Neural cell (in vitro differentiated cells): ENCODE measurements around the gene RFX8. TPM values are rescaled to one million over a fixed set of nuclear protein-coding genes. Genes with fewer than 3 reads are reported as not detected.
"Not testable (repeated sequence)": the region's sequence is repeated elsewhere in the genome, so short reads cannot be mapped to it uniquely, and the experiment has no call there.

Experiments used
- H2AFZ ChIP-seq: fragments of 200-600, 300-800 bp; sonication (generic), shearing (Covaris generic); 2 replicates; pipeline ENCODE4 v1.6.0; 2014; ENCODE audit warnings: low read depth, mild to moderate bottlenecking, antibody characterized with exemption, low read length, moderate library complexity
- H3F3A ChIP-seq: fragments of 200-600 bp; shearing (Covaris generic); 2 replicates; pipeline ENCODE4 v1.6.1; 2016; ENCODE audit warnings: mild to moderate bottlenecking, moderate library complexity, mixed read lengths, antibody characterized with exemption, low read length; ENCODE audit not compliant: insufficient read depth, poor library complexity, severe bottlenecking
- H3K27ac ChIP-seq: fragments of 200-600, 300-800 bp; sonication (generic), shearing (Covaris generic); 2 replicates; pipeline ENCODE4 v1.5.1; 2014; ENCODE audit warnings: mild to moderate bottlenecking, low read length, moderate library complexity
- H3K27me3 ChIP-seq: fragments of 300-800, 200-600 bp; sonication (generic), shearing (Covaris generic); 2 replicates; pipeline ENCODE4 v1.6.0; 2014; ENCODE audit warnings: mild to moderate bottlenecking, low read depth, low read length, moderate library complexity; ENCODE audit not compliant: insufficient read depth
- H3K36me3 ChIP-seq: fragments of 300-800, 200-600 bp; sonication (generic), shearing (Covaris generic); 2 replicates; pipeline ENCODE4 v1.5.1; 2014; ENCODE audit warnings: mild to moderate bottlenecking, antibody characterized with exemption, low read length, moderate library complexity; ENCODE audit not compliant: insufficient read depth
- H3K4me2 ChIP-seq: fragments of 300-800, 200-600 bp; sonication (generic), shearing (Covaris generic); 2 replicates; pipeline ENCODE4 v1.6.0; 2014; ENCODE audit warnings: mild to moderate bottlenecking, low read length
- H3K4me3 ChIP-seq: fragments of 300-800, 200-600 bp; sonication (generic), shearing (Covaris generic); 2 replicates; pipeline ENCODE4 v1.5.1; 2014; ENCODE audit warnings: mild to moderate bottlenecking, low read length, moderate library complexity
- H3K79me2 ChIP-seq: fragments of 200-600 bp; shearing (Covaris generic); replicated peaks from 2 replicates; pipeline ENCODE4 v1.6.0; 2014; ENCODE audit warnings: mild to moderate bottlenecking, low read length, moderate library complexity; ENCODE audit not compliant: insufficient read depth
- H3K9ac ChIP-seq: fragments of 300-800, 200-600 bp; sonication (generic), shearing (Covaris generic); 2 replicates; pipeline ENCODE4 v1.6.1; 2016; ENCODE audit warnings: mild to moderate bottlenecking, low read length, mixed read lengths
- H3K9me2 ChIP-seq: fragments of 200-600 bp; shearing (Covaris generic); 2 replicates; pipeline ENCODE4 v1.6.1; 2016; ENCODE audit warnings: mild to moderate bottlenecking, low read length, mixed read lengths; ENCODE audit not compliant: insufficient read depth
- H3K9me3 ChIP-seq: fragments of 200-600, 300-800 bp; sonication (generic), shearing (Covaris generic); 2 replicates; pipeline ENCODE4 v1.6.1; 2016; ENCODE audit warnings: mild to moderate bottlenecking, mixed run types, low read length, moderate library complexity, mixed read lengths
- H4K20me1 ChIP-seq: fragments of 200-600 bp; shearing (Covaris generic); 2 replicates; pipeline ENCODE4 v1.6.1; 2016; ENCODE audit warnings: mild to moderate bottlenecking, mixed run types; ENCODE audit not compliant: insufficient read depth
- POLR2AphosphoS5 ChIP-seq: IDR thresholded peaks from 2 replicates; pipeline ENCODE4 v1.6.1; 2012
- REST ChIP-seq: IDR thresholded peaks from 2 replicates; pipeline ENCODE4 v1.6.1; 2012; ENCODE audit warnings: borderline replicate concordance
- SMC3 ChIP-seq: fragments of 450-650 bp; conservative IDR thresholded peaks from 2 replicates; pipeline ENCODE4 v1.6.1; 2014; ENCODE audit warnings: antibody characterized with exemption, mild to moderate bottlenecking, moderate library complexity; ENCODE audit not compliant: poor library complexity
- TAF1 ChIP-seq: IDR thresholded peaks from 2 replicates; pipeline ENCODE4 v1.6.1; 2012; ENCODE audit warnings: low read depth
- polyA plus RNA-seq: library from polyadenylated mRNA; depleted of rRNA; stranded (reverse); fragments of >200 nt; gene quantifications from 2 replicates; pipeline ENCODE4 v1.2.3, GENCODE V29; 2014

RFX8 gene
- polyA plus RNA-seq, 1 donor from 2014 or later: not detected

- Histone ChIP-seq H3K4me2 (no peak overlapping the region), H3K4me3 (no peak overlapping the region), H3K27me3 (no peaks in the 10 kb centered on the region), H3K9ac (no peak overlapping the region), H3K36me3 (no peaks in the 10 kb centered on the region), H3K79me2 (no peaks in the 10 kb centered on the region), H3K9me3 (no peaks in the 10 kb centered on the region), H3F3A (no peaks in the 10 kb centered on the region), H3K27ac (no peak overlapping the region), H3K9me2 (no peaks in the 10 kb centered on the region), H4K20me1 (no peaks in the 10 kb centered on the region), H2AFZ (no peak overlapping the region)
- TF ChIP-seq TAF1 (no peak), POLR2AphosphoS5 (no peak)
Observed at GRCh38 chr2:101508636-101509035, 33.7 kb upstream of the RFX8 start.

GRCh38 chr2:101505276-101505675, 30.4 kb upstream of the RFX8 start:
- H3K27ac ChIP-seq, H2AFZ ChIP-seq, H3K79me2 ChIP-seq, H3K4me3 ChIP-seq, H4K20me1 ChIP-seq, H3K9ac ChIP-seq, H3K9me2 ChIP-seq, H3K27me3 ChIP-seq, H3F3A ChIP-seq, H3K36me3 ChIP-seq, H3K4me2 ChIP-seq, H3K9me3 ChIP-seq: not testable (repeated sequence)

GRCh38 chr2:101504744-101505143, 29.8 kb upstream of the RFX8 start:
- H2AFZ ChIP-seq, H3K4me3 ChIP-seq, H3F3A ChIP-seq, H3K9me2 ChIP-seq, H4K20me1 ChIP-seq, H3K36me3 ChIP-seq, H3K4me2 ChIP-seq, H3K27ac ChIP-seq, H3K79me2 ChIP-seq, H3K27me3 ChIP-seq, H3K9ac ChIP-seq, H3K9me3 ChIP-seq: not testable (repeated sequence)

GRCh38 chr2:101502095-101502494, 27.2 kb upstream of the RFX8 start:
- no peaks in the 10 kb centered on the region for H3K27me3 ChIP-seq
- H3K9me2 ChIP-seq: no peaks in the 10 kb centered on the region
- no peaks in the 10 kb centered on the region for H4K20me1 ChIP-seq
- H3K27ac ChIP-seq: no peak overlapping the region
- no peak overlapping the region for H3K4me3 ChIP-seq
- H3K9ac ChIP-seq: no peak overlapping the region
- H3F3A ChIP-seq: no peaks in the 10 kb centered on the region
- TF ChIP-seq SMC3: no peak
- no peak for TF ChIP-seq REST
- no peak overlapping the region for H2AFZ ChIP-seq
- no peaks in the 10 kb centered on the region for H3K36me3 ChIP-seq
- no peaks in the 10 kb centered on the region for H3K9me3 ChIP-seq
- H3K79me2 ChIP-seq: no peaks in the 10 kb centered on the region
- no peak overlapping the region for H3K4me2 ChIP-seq
